Lower lobe of right lung (tissue), 2 donors: ENCODE data around the gene MICAL3. TPM values are rescaled to one million over a fixed set of nuclear protein-coding genes. Genes with fewer than 3 reads are reported as not detected.
"Not testable (repeated sequence)": the region's sequence is repeated elsewhere in the genome, so short reads cannot be mapped to it uniquely, and the experiment has no call there.

ENCODE experiments used
- ATAC-seq, 2 donors: fragments of 200-7000 bp; cut with Tn5 transposase; one replicate each; pipeline ENCODE4 v1.9.1; 2020 to 2022; ENCODE audit warnings: mild to moderate bottlenecking in 2 of 2, moderate library complexity in 2 of 2
- DNase-seq: peaks from one replicate; pipeline ENCODE4 v3.0.0-alpha.2; 2020
- H3K27ac ChIP-seq: fragments of 200-600 bp; one replicate; pipeline ENCODE4 v1.8.0; 2022
- H3K27me3 ChIP-seq: fragments of 200-600 bp; one replicate; pipeline ENCODE4 v1.8.0; 2022; ENCODE audit warnings: low read depth
- H3K36me3 ChIP-seq: fragments of 200-600 bp; one replicate; pipeline ENCODE4 v1.8.0; 2022; ENCODE audit warnings: mild to moderate bottlenecking
- H3K4me1 ChIP-seq: fragments of 200-600 bp; one replicate; pipeline ENCODE4 v1.8.0; 2022
- H3K4me3 ChIP-seq: fragments of 200-600 bp; one replicate; pipeline ENCODE4 v1.8.0; 2022; ENCODE audit warnings: mild to moderate bottlenecking
- H3K9me3 ChIP-seq: fragments of 200-600 bp; one replicate; pipeline ENCODE4 v1.8.0; 2022
- intact Hi-C: fragments of 100-400 bp; cut with DNase I; formaldehyde crosslinking; loops from one replicate; pipeline ENCODE4 v1.11.0; 2022
- total RNA-seq: library from RNA; stranded (reverse); fragmentation: NEBNext Ultra II Directional; extraction: Animal tissue kit (Norgen Biotek cat#: 25700); gene quantifications from one replicate; pipeline ENCODE4 v1.2.1, GENCODE V29; 2021
- TF ChIP-seq, protein P1 (sequence below): fragments of 200-600 bp; IDR thresholded peaks from one replicate; pipeline ENCODE4 v1.8.0; 2022; ENCODE audit warnings: antibody characterized with exemption, mild to moderate bottlenecking
- donor health status: DM: no; HTN: yes; CAD: no; lungs with severe emphysema.

Gene MICAL3
- total RNA-seq, 1 donor from 2014 or later: 23.5 TPM

- no peaks in the 10 kb centered on the region for H3K9me3 ChIP-seq
- no peaks in the 10 kb centered on the region for H3K36me3 ChIP-seq
- no peak overlapping the region for H3K4me3 ChIP-seq
- TF ChIP-seq, protein P1, sequence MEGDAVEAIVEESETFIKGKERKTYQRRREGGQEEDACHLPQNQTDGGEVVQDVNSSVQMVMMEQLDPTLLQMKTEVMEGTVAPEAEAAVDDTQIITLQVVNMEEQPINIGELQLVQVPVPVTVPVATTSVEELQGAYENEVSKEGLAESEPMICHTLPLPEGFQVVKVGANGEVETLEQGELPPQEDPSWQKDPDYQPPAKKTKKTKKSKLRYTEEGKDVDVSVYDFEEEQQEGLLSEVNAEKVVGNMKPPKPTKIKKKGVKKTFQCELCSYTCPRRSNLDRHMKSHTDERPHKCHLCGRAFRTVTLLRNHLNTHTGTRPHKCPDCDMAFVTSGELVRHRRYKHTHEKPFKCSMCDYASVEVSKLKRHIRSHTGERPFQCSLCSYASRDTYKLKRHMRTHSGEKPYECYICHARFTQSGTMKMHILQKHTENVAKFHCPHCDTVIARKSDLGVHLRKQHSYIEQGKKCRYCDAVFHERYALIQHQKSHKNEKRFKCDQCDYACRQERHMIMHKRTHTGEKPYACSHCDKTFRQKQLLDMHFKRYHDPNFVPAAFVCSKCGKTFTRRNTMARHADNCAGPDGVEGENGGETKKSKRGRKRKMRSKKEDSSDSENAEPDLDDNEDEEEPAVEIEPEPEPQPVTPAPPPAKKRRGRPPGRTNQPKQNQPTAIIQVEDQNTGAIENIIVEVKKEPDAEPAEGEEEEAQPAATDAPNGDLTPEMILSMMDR: no peak
- intact Hi-C loops: no loop called here
- no peaks in the 10 kb centered on the region for H3K27me3 ChIP-seq
- ATAC-seq: no peak
- H3K4me1 ChIP-seq: peaks cover 2% of the 10 kb centered on the region
- no peak overlapping the region for H3K27ac ChIP-seq
- DNase-seq: no peak
Measured at GRCh38 chr22:17764036-17764435, 260.3 kb downstream of the MICAL3 start.

- not testable (repeated sequence) for DNase-seq
Measured at GRCh38 chr22:17763442-17763841, 260.9 kb downstream of the MICAL3 start.

GRCh38 chr22:17761138-17761488 lies 263.2 kb downstream of the MICAL3 start:
- TF ChIP-seq, protein P1: no peak
- intact Hi-C loops: no loop called here

More at GRCh38 chr22:17763442-17763841, 260.9 kb downstream of the MICAL3 start:
- H3K4me1 ChIP-seq, H3K9me3 ChIP-seq, H3K27me3 ChIP-seq, H3K4me3 ChIP-seq, ATAC-seq, H3K27ac ChIP-seq, intact Hi-C loops, H3K36me3 ChIP-seq: not testable (repeated sequence)

GRCh38 chr22:17754233-17754925 lies 270.0 kb downstream of the MICAL3 start:
- ATAC-seq: no peak
- H3K4me1 ChIP-seq: no peaks in the 10 kb centered on the region
- no peak overlapping the region for H3K27ac ChIP-seq
- H3K36me3 ChIP-seq: no peaks in the 10 kb centered on the region
- intact Hi-C loops: no loop called here
- H3K4me3 ChIP-seq: no peak overlapping the region
- no peaks in the 10 kb centered on the region for H3K27me3 ChIP-seq
- DNase-seq: no peak
- TF ChIP-seq, protein P1: no peak
- H3K9me3 ChIP-seq: no peaks in the 10 kb centered on the region

More at GRCh38 chr22:17761138-17761488, 263.2 kb downstream of the MICAL3 start:
- DNase-seq: no peak
- Histone ChIP-seq H3K27me3 (no peaks in the 10 kb centered on the region), H3K9me3 (no peaks in the 10 kb centered on the region), H3K4me3 (no peak overlapping the region), H3K4me1 (no peaks in the 10 kb centered on the region), H3K36me3 (no peaks in the 10 kb centered on the region), H3K27ac (no peak overlapping the region)
- no peak for ATAC-seq

GRCh38 chr22:17753401-17753989 lies 270.9 kb downstream of the MICAL3 start:
- Histone ChIP-seq H3K4me1 (no peaks in the 10 kb centered on the region), H3K4me3 (no peak overlapping the region), H3K9me3 (no peaks in the 10 kb centered on the region), H3K27me3 (no peaks in the 10 kb centered on the region), H3K36me3 (no peaks in the 10 kb centered on the region), H3K27ac (no peak overlapping the region)
- ATAC-seq (peak; percentile 42 to 71), DNase-seq (no peak)
- TF ChIP-seq, protein P1: no peak
- intact Hi-C loops: no loop called here

DNA sequence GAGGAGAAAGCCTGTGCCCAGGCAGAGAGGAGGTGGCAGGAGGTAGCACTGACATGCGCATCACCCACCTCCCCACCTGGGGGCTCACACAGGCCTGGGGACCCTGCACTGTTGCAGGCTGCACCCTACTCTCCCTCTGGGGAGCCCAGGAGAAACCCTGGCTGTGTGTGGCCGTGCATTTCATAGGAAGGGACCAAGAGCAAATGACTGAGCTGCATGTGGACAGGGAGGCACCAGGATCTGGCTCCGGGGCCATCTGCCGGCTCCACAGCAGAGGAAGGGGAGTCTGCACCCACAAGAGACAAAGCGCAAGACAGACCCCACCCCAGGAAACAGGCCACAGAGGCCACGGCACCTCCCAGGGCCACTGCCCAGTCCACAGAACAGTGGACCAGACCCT lies 272.8 kb downstream of the MICAL3 start:
- no peak for DNase-seq
- Histone ChIP-seq H3K27me3 (no peaks in the 10 kb centered on the region), H3K36me3 (no peaks in the 10 kb centered on the region), H3K27ac (no peak overlapping the region), H3K4me3 (no peak overlapping the region), H3K9me3 (no peaks in the 10 kb centered on the region), H3K4me1 (no peaks in the 10 kb centered on the region)
- TF ChIP-seq, protein P1: no peak
- no peak for ATAC-seq
- intact Hi-C loops: no loop called here
